HG03045 (cell line): ENCODE results near the gene KLHL5.

Source experiments
- ATAC-seq: cut with Tn5 transposase; IDR thresholded peaks from one replicate; pipeline ENCODE4 v1.9.1; 2021; ENCODE audit warnings: mild to moderate bottlenecking, moderate library complexity; ENCODE audit not compliant: unreplicated experiment

The KLHL5 gene

GRCh38 chr4:39169426-39169825 is 107.4 kb downstream of the KLHL5 start:
- ATAC-seq = no peak

- no peak for ATAC-seq
These were observed 108.3 kb downstream of the KLHL5 start for GRCh38 chr4:39170301-39170700.
